ENCODE data around the gene EPHA2. TPM values are rescaled to one million over a fixed set of nuclear protein-coding genes. Genes with fewer than 3 reads are reported as not detected.

Gene EPHA2
- total RNA-seq, 2 donors from 2014 or later, result 19.5 to 26.7 TPM

GRCh38 chr1:16117369-16117768 is 38.5 kb downstream of the EPHA2 start:
- DNase-seq (no peak), ATAC-seq (no peak)
- no peak overlapping the region for H3K4me3 ChIP-seq
- H3K4me1 ChIP-seq, result peaks cover 32% of the 10 kb centered on the region
- intact Hi-C loops (cut with DNase I), result no loop called here
- H3K27ac ChIP-seq, result no peak overlapping the region
- WGBS, 2 donors, result 86 to 92% methylated on average over 6 of the region's 6 CpGs
- no peaks in the 10 kb centered on the region for H3K27me3 ChIP-seq
- TF ChIP-seq CTCF (IDR thresholded peaks at IDR 0.05) (no peak), POLR2A (IDR thresholded peaks at IDR 0.05) (no peak)
- H3K36me3 ChIP-seq (replicated peaks in 1 of 2; ENCODE audit: insufficient read depth in 1 of 2, low read depth in 2 of 2), result no peaks in the 10 kb centered on the region
- H3K9me3 ChIP-seq, result no peaks in the 10 kb centered on the region

GRCh38 chr1:16116625-16117024 is 39.2 kb downstream of the EPHA2 start:
- ATAC-seq (no peak), DNase-seq (no peak)
- no peaks in the 10 kb centered on the region for H3K36me3 ChIP-seq (replicated peaks in 1 of 2; ENCODE audit: insufficient read depth in 1 of 2, low read depth in 2 of 2)
- peaks cover 25% of the 10 kb centered on the region for H3K4me1 ChIP-seq
- no peak for TF ChIP-seq CTCF (IDR thresholded peaks at IDR 0.05)
- no peak for TF ChIP-seq POLR2A (IDR thresholded peaks at IDR 0.05)
- intact Hi-C loops (cut with DNase I), result no loop called here
- no peaks in the 10 kb centered on the region for H3K27me3 ChIP-seq
- no peaks in the 10 kb centered on the region for H3K9me3 ChIP-seq
- WGBS, 2 donors, result 84 to 85% methylated on average over 8 of the region's 8 CpGs
- no peak overlapping the region for H3K27ac ChIP-seq
- no peak overlapping the region for H3K4me3 ChIP-seq

GRCh38 chr1:16116002-16116401 is 39.9 kb downstream of the EPHA2 start:
- TF ChIP-seq CTCF (IDR thresholded peaks at IDR 0.05) (no peak), POLR2A (IDR thresholded peaks at IDR 0.05) (no peak)
- ATAC-seq, result no peak
- no peak overlapping the region for H3K4me3 ChIP-seq
- no peaks in the 10 kb centered on the region for H3K27me3 ChIP-seq
- DNase-seq, result peak in 1 of 4 donors; percentile 4
- H3K4me1 ChIP-seq, result peaks cover 19% of the 10 kb centered on the region
- no peak overlapping the region for H3K27ac ChIP-seq
- no peaks in the 10 kb centered on the region for H3K9me3 ChIP-seq
- intact Hi-C loops (cut with DNase I), result no loop called here
- WGBS, 2 donors, result 81 to 86% methylated on average over 9 to 15 of the region's 16 CpGs
- H3K36me3 ChIP-seq (replicated peaks in 1 of 2; ENCODE audit: insufficient read depth in 1 of 2, low read depth in 2 of 2), result no peaks in the 10 kb centered on the region

GRCh38 chr1:16115468-16115983 is 40.3 kb downstream of the EPHA2 start:
- intact Hi-C loops (cut with DNase I), result no loop called here
- TF ChIP-seq POLR2A (IDR thresholded peaks at IDR 0.05), result no peak
- TF ChIP-seq CTCF (IDR thresholded peaks at IDR 0.05), result no peak
- H3K27ac ChIP-seq, result no peak overlapping the region
- H3K4me1 ChIP-seq, result peaks cover 14% of the 10 kb centered on the region
- WGBS, 2 donors, result 63 to 72% methylated on average over 6 of the region's 6 CpGs
- DNase-seq, result peak in 1 of 4 donors; percentile 5
- no peaks in the 10 kb centered on the region for H3K27me3 ChIP-seq
- no peak overlapping the region for H3K4me3 ChIP-seq
- H3K9me3 ChIP-seq, result no peaks in the 10 kb centered on the region
- ATAC-seq, result no peak
- H3K36me3 ChIP-seq (replicated peaks in 1 of 2; ENCODE audit: insufficient read depth in 1 of 2, low read depth in 2 of 2), result no peaks in the 10 kb centered on the region

Measured in body of pancreas (tissue), 4 donors.